ENCODE results near the gene NOMO2. TPM values are rescaled to one million over a fixed set of nuclear protein-coding genes. Genes with fewer than 3 reads are reported as not detected.
A peak's percentile ranks its signal among the peaks of the same experiment; 100 is the strongest.
"Not testable (repeated sequence)": the region's sequence is repeated elsewhere in the genome, so short reads cannot be mapped to it uniquely, and the experiment has no call there.

Gene NOMO2
- total RNA-seq, 1 donor from 2014 or later = 125 TPM

DNA sequence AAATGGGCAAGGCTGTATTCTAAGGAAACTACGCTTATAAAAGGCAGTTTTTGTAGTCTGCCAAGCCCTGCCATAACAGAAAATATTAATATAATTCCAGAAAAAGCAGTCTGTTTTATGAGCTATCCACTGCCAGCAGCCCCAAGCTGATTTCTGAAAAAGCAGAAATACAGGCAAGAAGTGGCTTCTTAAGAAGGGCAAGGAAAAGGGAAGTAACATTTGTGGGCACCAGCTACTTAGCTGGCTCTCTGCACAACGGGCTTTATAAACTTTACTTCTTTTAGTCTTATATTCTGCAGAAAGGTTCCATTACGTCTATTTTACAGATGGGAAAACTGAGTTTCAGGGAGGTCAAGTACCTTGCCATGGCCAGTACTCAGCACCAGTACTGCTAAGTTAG, 31.6 kb downstream of the NOMO2 start:
- FAIRE-seq; DNase-seq (ENCODE audit: low spot score in 2 of 2): not testable (repeated sequence)

DNA sequence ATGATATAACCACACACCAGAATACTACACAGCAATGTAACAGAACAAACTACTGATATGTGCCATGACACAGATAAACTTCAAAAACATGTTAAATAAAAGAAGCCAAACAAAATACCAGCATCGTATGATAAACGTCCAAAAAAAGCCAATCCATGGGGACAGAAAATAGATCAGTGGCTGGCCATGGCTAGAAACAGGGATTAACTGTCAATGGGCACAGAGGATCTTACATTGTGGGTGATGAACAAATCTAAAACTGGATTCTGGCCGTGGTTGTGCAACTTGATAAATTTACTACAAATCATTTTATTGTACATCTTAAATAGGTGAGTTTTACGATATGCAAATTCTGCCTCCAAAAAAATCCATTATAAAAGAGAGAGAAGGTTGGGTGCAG, 35.4 kb downstream of the NOMO2 start:
- DNase-seq (ENCODE audit: low spot score in 2 of 2); FAIRE-seq: not testable (repeated sequence)

DNA sequence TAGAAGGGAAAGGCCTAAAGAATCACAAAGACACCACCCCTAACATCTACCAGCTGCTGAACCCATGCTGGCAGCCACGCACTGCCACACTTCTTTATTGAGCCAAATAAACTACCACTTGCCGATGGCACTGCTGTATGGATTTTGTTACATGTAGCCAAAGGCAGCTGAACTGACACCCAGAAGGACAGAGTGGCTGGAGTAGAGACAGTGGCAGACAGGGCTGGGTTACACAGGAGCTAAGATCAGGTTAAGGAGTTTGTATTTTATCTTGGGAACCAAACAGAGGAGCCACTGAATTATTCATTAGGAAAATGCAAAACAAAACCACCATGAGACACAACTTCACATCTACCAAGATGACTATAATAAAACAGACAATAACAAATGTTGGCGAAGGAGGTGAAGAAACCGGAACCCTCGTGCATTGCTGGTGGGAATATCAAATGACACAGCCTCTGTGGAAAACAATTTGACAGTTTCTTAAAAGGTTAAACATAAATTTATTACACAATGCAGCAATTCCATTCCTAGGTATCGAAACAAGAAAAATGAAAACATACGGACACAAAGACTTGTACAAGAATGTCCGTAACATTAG, 35.9 kb downstream of the NOMO2 start:
- not testable (repeated sequence) for FAIRE-seq; DNase-seq (ENCODE audit: low spot score in 2 of 2)

DNA sequence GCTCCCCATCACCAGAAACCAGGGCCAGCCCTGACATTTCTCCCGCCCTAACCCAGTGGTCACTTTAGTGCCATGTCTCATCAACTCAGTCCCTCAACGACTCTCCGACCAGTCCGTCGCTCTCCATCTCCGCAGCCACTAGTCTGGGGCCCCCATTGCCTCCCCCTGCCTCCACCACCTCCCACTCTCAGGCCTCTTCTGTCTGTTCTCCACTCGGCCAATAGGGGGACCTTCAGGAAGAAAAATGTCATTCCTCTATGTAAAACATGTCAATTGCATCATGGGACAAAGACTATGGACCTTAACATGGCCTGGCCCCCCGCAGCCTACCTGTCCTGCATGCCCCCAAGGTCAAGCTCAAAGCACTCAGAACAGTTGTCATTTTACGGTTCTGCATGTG, 39.3 kb downstream of the NOMO2 start:
- DNase-seq (ENCODE audit: low spot score in 2 of 2); FAIRE-seq: not testable (repeated sequence)

- not testable (repeated sequence) for DNase-seq (ENCODE audit: low spot score in 2 of 2); FAIRE-seq
These were observed 40.3 kb downstream of the NOMO2 start for GRCh38 chr16:18521445-18522181.

DNA sequence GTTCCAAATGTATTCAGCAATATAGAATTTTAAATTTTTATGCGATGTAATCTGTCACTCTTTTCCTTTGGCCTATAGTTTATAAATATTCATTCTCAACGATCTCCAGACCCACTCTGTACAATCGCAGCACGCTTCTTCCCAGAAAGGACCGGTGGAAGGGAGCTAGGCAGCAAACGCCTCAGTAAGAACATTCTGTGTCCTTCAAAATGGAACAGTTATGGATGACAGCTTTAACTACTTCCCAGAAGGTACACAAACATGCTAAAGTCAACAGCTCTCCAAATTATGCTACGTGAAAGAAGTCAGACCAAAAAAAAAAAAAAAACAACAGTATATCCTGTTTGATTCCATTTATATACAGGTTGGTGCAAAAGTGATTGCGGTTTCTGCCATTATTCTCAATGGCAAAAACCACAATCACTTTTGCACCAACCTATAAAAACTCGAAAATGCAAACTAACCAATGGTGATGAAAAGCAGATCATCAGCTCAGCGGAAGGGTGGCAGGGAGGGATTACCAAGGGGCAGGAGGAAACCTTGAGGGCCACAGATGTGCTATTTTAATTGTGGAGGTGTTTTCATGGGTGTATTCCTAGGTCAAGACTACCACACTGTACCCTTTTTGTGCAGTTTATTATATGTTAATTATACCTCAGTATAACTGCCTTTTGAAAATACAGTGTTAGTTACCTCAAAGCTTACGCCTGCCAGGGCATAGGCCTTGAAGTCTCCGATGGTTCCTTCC, 43.2 kb downstream of the NOMO2 start:
- not testable (repeated sequence) for DNase-seq (ENCODE audit: low spot score in 2 of 2); FAIRE-seq

DNA sequence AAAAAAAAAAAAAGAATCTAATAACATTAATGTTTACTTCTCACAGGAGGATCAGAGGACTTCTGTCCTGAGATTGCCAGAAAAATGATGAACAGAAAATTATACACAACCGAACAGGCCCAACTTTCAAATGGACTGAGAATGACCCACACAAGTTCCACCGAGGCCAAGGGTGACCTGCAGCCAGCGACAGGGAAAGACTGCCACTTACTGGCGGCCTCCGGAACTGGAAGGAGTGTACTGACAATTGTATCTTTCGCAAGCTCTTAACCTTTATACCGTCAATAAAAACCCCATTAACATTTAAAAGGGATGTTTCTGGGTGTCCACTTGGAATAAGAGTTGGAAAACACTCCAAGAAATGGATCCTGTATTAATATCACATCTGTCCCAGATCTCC, 63.5 kb downstream of the NOMO2 start:
- DNase-seq (ENCODE audit: low spot score in 2 of 2); FAIRE-seq: not testable (repeated sequence)

- FAIRE-seq; DNase-seq (ENCODE audit: low spot score in 2 of 2): not testable (repeated sequence)
These were observed 64.9 kb downstream of the NOMO2 start for GRCh38 chr16:18497032-18497431.

DNA sequence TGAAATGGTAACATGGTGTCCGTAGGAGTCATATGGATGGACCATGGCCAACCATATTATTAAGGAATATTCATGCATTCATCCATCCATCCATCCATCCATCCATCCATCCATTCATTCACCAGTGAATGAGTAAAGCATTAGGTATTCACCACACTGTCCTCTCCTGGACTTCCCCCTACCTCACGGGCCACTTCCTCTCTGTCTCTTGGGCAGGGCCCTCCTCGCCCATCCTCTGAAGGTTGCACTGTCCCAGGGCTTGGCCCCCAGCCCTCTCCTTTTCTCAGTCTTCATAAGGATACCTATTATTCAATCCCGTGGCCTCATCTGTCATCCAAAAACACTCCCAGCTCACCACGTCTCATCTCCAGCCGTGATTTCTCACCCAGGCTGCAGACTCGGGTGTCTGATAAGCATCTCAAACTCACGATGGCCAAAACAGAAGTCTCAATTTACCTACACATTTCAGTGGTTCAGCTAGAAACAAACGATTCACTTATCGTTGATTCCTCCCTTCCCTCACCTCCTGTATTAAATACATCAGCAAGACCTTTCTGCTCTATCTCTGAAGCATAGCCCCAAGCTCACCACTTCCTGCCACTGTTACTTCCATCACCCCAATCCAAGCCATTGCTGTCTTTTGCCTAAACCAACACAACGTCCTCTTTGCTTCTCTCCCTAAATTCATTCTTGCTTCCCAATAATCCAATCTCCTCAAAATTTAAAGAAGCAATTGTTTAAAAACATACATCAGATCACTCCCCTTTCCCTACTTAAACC, 69.6 kb downstream of the NOMO2 start:
- not testable (repeated sequence) for FAIRE-seq

DNA sequence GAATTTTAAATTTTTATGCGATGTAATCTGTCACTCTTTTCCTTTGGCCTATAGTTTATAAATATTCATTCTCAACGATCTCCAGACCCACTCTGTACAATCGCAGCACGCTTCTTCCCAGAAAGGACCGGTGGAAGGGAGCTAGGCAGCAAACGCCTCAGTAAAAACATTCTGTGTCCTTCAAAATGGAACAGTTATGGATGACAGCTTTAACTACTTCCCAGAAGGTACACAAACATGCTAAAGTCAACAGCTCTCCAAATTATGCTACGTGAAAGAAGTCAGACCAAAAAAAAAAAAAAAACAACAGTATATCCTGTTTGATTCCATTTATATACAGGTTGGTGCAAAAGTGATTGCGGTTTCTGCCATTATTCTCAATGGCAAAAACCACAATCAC, 125.9 kb downstream of the NOMO2 start:
- FAIRE-seq; DNase-seq (ENCODE audit: low spot score in 2 of 2): not testable (repeated sequence)

More for the DNA sequence above, 69.6 kb downstream of the NOMO2 start:
- not testable (repeated sequence) for DNase-seq (ENCODE audit: low spot score in 2 of 2)

GRCh38 chr16:18415827-18416226, 146.1 kb downstream of the NOMO2 start:
- FAIRE-seq = peak; percentile 28
- DNase-seq (ENCODE audit: low spot score in 2 of 2) = not testable (repeated sequence)

GRCh38 chr16:18409532-18410293, 152.2 kb downstream of the NOMO2 start:
- DNase-seq (ENCODE audit: low spot score in 2 of 2); FAIRE-seq: not testable (repeated sequence)

DNA sequence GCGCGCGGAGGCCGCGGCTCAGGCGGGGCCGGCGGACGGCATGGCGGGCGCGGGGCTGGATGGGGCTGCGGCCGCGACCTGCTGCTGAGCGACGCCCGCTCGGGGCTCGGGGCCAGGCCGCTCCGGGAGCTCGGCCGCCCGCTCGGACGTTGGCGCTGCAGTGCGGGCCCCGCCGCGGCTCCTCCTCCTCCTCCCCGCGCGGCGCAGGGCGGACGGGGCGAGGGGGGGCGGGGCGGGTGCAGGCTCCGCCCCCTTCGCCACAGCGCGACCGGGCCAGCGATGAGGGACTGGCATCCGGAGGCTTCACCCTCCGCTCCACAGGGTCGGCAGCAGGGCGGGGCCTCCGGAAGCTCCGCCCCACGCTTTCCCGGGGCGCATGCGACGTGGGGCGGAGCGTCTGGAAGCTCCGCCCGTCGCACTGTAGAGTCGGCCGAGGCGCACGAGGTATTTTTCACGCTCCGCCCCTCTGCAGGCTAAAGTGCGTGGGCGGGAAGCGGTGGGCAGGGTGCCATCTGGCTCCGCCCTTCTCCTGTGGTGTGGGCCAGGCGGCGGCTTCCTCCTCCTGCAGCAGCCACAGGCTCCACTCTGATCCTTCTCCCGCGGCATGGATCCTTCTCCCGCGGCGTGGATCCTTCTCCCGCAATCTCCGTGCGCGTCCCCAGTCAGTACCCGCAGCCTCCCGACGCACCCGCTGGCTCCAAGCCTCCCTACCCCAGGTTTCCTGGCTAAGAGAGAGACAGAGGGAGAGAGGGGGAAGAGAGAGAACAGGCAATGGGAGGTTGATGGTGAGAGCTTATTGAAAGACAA, 159.8 kb downstream of the NOMO2 start:
- not testable (repeated sequence) for DNase-seq (ENCODE audit: low spot score in 2 of 2); FAIRE-seq

GRCh38 chr16:18401159-18401558, 160.7 kb downstream of the NOMO2 start:
- not testable (repeated sequence) for FAIRE-seq; DNase-seq (ENCODE audit: low spot score in 2 of 2)

- FAIRE-seq; DNase-seq (ENCODE audit: low spot score in 2 of 2): not testable (repeated sequence)
These were observed 167.5 kb downstream of the NOMO2 start for GRCh38 chr16:18394363-18394762.

DNA sequence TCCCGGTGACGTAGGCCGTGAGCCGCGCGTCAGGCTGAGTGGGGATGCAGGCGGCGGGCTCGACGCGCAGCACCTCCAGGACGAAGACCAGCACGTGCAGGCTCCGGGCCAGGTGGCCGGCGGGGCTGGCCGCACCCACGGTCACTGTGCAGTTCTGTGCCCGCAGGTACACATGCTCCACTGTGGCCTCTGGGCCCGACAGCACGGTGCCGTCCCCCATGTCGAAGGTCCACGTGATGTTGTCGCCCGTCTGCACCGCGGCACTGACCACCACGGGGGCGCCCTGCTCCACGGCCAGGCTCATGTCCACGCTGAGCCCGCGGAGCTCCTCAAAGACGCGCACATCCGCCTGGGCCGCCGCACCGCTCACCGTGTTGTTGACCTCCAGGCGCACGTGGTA, 174.1 kb downstream of the NOMO2 start:
- not testable (repeated sequence) for FAIRE-seq; DNase-seq (ENCODE audit: low spot score in 2 of 2)

- not testable (repeated sequence) for DNase-seq (ENCODE audit: low spot score in 2 of 2); FAIRE-seq
These were observed 175.4 kb downstream of the NOMO2 start for GRCh38 chr16:18386517-18386916.

DNA sequence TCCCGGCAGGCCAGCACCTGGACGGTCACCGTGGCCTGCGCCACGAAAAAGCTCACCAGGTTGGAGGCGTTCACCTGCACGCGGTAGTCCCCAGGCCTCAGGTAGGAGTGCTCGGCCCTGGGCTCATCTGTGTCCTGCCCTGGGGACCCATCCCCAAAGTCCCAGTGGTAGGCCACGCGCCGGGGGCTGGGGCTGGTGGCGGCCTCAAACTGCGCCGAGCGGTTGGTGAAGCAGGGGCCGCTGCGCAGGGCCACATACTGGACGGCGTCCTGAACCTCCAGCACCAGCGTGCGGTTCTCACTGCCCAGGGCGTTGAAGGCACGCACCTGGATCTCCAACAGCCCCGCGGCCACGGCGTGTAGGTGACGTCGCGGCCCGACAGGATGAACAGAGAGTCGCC, 176.6 kb downstream of the NOMO2 start:
- DNase-seq (ENCODE audit: low spot score in 2 of 2); FAIRE-seq: not testable (repeated sequence)
